DMS 273 (cell line): Measurements from ENCODE around the gene ME3.

Experiments used
- DNase-seq: peaks from one replicate; lab custom pipeline; 2025; ENCODE audit not compliant: unreplicated experiment; lab: John Stamatoyannopoulos, UW

Gene ME3

DNA sequence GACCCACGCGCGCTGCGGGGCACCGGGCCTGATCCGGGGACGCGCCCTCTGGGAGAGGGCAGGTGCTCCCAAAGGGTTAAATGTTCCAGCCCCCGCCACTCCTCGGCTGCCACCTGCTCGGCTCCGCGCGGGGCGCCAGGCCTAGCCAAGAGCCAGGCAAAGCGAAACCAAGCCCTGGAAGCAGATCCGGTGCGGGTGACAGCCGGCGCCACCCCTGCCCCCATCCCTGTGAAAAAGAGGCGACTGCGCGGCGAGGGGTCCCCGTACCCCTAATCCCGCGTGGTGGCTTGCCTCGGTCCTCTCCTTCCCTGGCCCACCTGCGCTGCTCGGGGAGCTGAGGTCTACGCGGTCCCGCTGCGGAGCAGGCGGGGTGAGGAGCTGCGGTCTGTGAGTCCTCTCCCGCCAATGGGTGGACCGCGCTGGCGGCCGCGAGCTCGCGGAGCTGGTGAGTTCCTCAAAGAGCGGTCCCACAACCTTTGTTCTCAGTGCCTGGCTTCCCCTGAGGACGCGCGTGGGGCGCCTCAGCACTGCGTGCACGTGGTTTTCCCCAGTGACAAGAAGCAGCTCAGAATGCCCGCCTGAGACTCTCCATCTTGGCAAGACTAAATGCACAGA is at the start of gene ME3:
Gene ME3 (minus strand): TSS at position 610 of the 615 bp plus-strand sequence.
- DNase-seq = peak; percentile 77

GRCh38 chr11:86722006-86722405 is 49.6 kb upstream of the ME3 start:
- no peak for DNase-seq

GRCh38 chr11:86720546-86720945 is 48.1 kb upstream of the ME3 start:
- DNase-seq = no peak

GRCh38 chr11:86719781-86720463 is 47.5 kb upstream of the ME3 start:
- no peak for DNase-seq

DNA sequence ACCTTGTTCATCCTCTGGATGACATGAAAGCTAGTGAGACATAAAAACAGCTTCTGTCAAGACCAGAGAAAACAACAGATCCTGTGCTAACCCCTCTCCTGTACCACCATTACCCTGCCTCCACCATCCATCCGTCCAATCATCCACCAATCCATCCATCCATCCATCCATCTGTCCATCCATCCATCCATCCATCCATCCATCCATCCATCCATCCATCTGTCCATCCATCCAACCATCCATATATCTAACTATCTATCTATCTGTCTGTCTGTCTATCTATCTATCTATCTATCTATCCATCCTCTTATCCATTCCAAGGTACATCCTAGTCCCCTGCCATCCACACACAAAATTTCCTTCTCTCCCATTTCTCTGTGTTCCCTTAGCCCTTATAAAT is 46.6 kb upstream of the ME3 start:
- no peak for DNase-seq

GRCh38 chr11:86718521-86718920 is 46.1 kb upstream of the ME3 start:
- no peak for DNase-seq

- DNase-seq = no peak
Observed at GRCh38 chr11:86717817-86718501, 45.5 kb upstream of the ME3 start.

DNA sequence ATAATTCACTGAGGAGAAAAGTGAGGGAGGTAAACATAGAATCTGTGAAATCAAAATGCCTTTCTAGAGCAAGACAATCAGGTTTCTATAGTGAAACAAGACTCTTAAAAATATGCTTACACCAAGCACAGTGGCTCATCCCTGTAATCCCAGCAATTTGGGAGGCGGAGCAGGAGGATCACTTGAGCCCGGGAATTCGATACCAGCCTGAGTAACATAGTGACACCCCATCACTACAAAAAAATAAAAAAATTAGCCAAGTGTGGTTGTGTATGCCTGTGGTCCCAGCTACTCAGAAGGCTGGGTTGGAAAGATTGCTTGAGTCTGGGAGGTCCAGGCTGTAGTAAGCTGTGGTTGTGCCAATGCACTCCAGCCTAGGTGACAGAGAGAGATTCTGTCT is 43.2 kb upstream of the ME3 start:
- no peak for DNase-seq

DNA sequence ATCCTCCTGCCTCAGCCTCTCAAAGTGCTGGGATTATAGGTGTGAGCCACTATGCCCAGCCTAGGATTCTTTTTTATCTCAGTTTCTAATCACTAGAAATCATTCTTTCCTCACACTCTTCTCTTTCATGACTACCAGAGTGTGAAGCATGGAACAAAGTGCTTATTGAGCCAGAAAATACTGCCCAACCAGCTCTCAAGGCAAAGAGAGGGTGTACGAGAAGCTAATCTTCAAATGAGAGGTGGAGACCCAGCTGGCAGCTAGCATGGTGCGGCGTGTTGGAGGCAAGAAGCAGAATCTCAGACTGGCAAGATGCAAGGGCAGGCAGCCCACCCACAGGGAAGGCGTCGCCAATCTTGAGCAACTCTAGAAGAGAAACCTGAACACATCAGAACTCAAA is 41.1 kb upstream of the ME3 start:
- no peak for DNase-seq

- DNase-seq = no peak
Observed at GRCh38 chr11:86710936-86711335, 38.5 kb upstream of the ME3 start.

DNA sequence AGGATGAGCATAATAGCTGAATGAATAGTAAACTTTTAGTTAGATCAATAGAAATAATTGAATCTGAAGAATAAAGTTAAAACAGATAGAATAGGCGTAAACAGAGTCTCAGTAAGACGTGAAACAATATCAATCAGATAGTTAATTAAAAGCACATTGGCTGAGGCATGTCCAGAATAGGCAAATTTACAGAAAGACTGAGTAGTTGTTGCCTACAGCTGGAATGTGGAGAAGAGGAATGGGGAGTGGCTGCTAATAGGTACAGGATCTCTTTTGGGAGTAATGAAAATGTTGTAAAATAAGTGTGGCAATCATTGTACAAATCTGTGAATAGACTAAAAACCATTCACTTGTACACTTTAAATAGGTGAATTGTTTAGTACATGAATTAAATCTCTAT is 36.3 kb upstream of the ME3 start:
- no peak for DNase-seq

- no peak for DNase-seq
Observed at GRCh38 chr11:86706338-86707131, 34.1 kb upstream of the ME3 start.

GRCh38 chr11:86704710-86705109 is 32.3 kb upstream of the ME3 start:
- DNase-seq = no peak

DNA sequence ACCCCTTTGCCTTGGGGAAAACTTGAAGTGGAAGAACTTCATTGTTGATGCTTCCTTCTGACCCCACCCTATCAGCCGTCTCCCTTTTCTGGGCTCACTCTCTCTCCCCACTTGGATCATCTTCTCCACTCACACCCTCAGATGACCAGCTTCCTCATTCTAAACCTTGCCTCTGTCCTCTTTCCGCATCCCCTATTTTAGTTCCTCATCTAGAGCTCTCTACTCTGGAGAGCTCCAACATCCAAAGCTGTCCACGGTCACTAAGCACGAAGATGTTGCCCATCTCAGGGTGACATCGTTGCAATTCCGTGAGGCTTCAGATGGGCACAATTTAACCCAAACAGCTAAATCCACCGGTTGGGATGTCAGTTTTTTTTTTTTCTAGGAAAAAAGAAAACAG is 31.6 kb upstream of the ME3 start:
- no peak for DNase-seq

GRCh38 chr11:86702220-86702983 is 30.0 kb upstream of the ME3 start:
- DNase-seq = no peak

DNA sequence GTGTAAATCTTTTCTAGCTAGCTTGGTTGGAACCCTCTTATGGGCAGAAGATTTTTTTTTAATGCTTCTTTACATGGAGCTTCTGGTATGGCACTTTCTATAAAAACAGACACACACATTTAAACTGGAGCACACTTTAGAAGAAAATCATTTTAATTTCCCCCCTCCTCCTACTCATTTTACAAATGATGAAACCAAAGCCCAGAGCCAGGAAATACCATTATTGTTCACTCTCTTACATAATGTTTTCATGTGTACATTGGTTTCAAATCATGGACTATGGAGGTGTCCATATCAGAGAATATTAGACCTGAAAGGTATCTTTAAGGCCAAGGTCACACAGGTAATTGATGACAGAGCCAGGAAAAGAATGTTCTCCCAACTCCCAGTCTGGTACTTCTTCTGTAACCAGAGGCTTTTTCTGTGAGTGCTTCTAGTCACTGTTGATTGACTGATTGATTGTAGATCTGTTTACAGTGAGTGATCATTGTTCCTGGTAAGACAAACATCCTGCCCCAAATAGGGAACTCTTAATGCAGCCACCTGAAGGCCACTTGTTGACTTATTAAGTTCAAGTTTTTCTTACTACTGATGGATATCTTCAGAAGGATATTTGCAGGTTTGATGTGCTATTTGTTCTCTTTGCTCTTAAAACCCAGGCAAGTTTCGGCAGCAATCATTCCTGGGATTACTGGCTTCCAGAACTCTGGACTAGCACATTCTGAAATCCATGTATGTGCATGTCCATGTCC is 26.8 kb upstream of the ME3 start:
- no peak for DNase-seq

DNA sequence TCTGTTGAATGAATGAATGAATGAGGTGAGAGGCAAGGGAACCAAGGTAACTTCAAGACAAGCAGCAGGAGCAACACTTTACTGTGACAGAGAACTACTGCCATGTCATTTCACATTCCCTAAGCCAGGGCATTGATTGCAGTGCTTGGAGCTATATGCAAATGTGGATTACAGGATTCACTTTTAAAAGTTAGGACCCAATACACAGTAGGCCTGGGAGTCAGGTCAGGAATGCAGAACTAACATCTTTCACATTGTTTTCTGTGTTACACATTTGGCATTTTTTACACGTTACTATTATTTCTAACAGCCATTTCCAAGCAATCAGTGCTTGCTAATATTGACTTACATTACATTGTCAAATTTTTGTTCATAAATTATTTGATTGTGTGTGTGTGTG is 26.2 kb upstream of the ME3 start:
- DNase-seq = no peak

DNA sequence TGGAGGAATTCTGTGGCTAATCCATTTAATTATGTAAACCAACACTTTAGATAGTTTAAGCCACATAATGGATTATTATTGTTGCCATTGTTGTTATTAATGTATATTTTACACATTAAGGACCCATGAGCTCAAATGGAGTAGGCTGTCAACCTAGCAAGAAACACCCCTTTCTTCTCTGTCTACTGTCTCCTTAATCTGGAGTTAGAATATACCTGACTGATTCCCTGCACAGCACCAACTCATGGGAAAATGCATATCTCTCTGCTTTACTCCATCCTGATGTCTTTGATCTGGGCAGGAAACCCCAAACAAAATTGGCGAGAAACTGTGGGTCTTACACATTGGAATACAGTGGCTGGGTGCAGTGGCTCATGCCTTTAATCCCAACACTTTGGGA is 24.0 kb upstream of the ME3 start:
- no peak for DNase-seq

DNA sequence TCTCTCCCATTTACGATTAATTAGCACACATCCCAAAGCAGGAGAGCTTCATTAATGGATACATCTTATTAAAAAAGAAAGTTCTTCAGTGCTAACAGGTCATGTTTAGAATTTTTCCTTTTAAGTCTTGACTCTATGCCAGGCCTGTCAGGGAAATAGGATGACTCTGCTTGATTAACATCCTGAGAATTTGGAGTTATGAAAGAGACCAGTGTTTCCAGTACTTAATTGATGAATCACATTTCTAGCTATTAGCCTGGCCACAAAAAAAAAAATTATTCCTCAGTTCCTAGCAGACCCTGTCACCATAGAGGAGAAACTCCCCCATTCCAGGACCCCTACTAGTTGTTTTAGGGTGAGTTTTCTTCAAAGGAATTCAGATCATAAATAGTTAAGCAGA is 23.6 kb upstream of the ME3 start:
- no peak for DNase-seq

- DNase-seq = no peak
Observed at GRCh38 chr11:86695373-86695772, 23.0 kb upstream of the ME3 start.
